H9 (cell line): ENCODE measurements around the gene SLC16A1. TPM values are rescaled to one million over a fixed set of nuclear protein-coding genes. Genes with fewer than 3 reads are reported as not detected.
A peak's percentile ranks its signal among the peaks of the same experiment; 100 is the strongest.

Experiments
- DNase-seq: peaks from one replicate; pipeline ENCODE4 v3.0.0-alpha.2; 2017
- H2AFZ ChIP-seq: one replicate; pipeline ENCODE4 v1.6.1; 2013; ENCODE audit warnings: mild to moderate bottlenecking, low read length, control low read depth, moderate library complexity
- H2AK5ac ChIP-seq: 2 replicates; pipeline ENCODE4 v1.6.1; 2013; ENCODE audit warnings: low read length, control low read depth, mixed read lengths; ENCODE audit not compliant: insufficient read length
- H2BK120ac ChIP-seq: one replicate; pipeline ENCODE4 v1.6.1; 2013; ENCODE audit warnings: low read depth, mild to moderate bottlenecking, low read length, control low read depth, inconsistent platforms; ENCODE audit not compliant: poor library complexity, severe bottlenecking
- H2BK12ac ChIP-seq: 2 replicates; pipeline ENCODE4 v1.6.1; 2013; ENCODE audit warnings: low read length, control low read depth, mixed read lengths, low read depth; ENCODE audit not compliant: insufficient read length
- H2BK15ac ChIP-seq: 2 replicates; pipeline ENCODE4 v1.6.1; 2013; ENCODE audit warnings: low read depth, low read length, control low read depth
- H2BK20ac ChIP-seq: one replicate; pipeline ENCODE4 v1.6.1; 2013; ENCODE audit warnings: low read depth, mild to moderate bottlenecking, low read length, control low read depth, inconsistent platforms; ENCODE audit not compliant: poor library complexity, severe bottlenecking
- H2BK5ac ChIP-seq: 2 replicates; pipeline ENCODE4 v1.6.1; 2013; ENCODE audit warnings: low read length, control low read depth, mixed read lengths; ENCODE audit not compliant: insufficient read length
- H3K14ac ChIP-seq: 2 replicates; pipeline ENCODE4 v1.6.1; 2013; ENCODE audit warnings: low read length, control low read depth; ENCODE audit not compliant: insufficient read depth
- H3K18ac ChIP-seq: 2 replicates; pipeline ENCODE4 v1.6.1; 2013; ENCODE audit warnings: low read depth, mild to moderate bottlenecking, mixed read lengths, low read length, control low read depth; ENCODE audit not compliant: insufficient read length
- H3K23ac ChIP-seq: 2 replicates; pipeline ENCODE4 v1.6.1; 2013; ENCODE audit warnings: low read length, control low read depth, mixed read lengths, low read depth; ENCODE audit not compliant: insufficient read length
- H3K23me2 ChIP-seq: 2 replicates; pipeline ENCODE4 v1.6.1; 2013; ENCODE audit warnings: low read depth, mild to moderate bottlenecking, mixed read lengths, low read length, control low read depth; ENCODE audit not compliant: insufficient read length, poor library complexity, severe bottlenecking
- H3K27ac ChIP-seq: 2 replicates; pipeline ENCODE4 v1.5.1; 2013; ENCODE audit warnings: low read length, control low read depth, mixed read lengths, low read depth; ENCODE audit not compliant: insufficient read length
- H3K27me3 ChIP-seq: 2 replicates; pipeline ENCODE4 v1.6.1; 2013; ENCODE audit warnings: low read length, control low read depth, inconsistent platforms; ENCODE audit not compliant: insufficient read depth
- H3K4ac ChIP-seq: 2 replicates; pipeline ENCODE4 v1.6.1; 2013; ENCODE audit warnings: low read depth, mild to moderate bottlenecking, control low read depth, inconsistent platforms, low read length, moderate library complexity
- H3K4me1 ChIP-seq: 2 replicates; pipeline ENCODE4 v1.6.1; 2013; ENCODE audit warnings: low read length, control low read depth, inconsistent platforms; ENCODE audit not compliant: insufficient read depth
- H3K4me2 ChIP-seq: 2 replicates; pipeline ENCODE4 v1.6.1; 2013; ENCODE audit warnings: low read length, control low read depth, mixed read lengths; ENCODE audit not compliant: insufficient read length, insufficient read depth
- H3K56ac ChIP-seq: 2 replicates; pipeline ENCODE4 v1.6.1; 2013; ENCODE audit warnings: low read depth, mild to moderate bottlenecking, mixed read lengths, low read length, control low read depth; ENCODE audit not compliant: insufficient read length
- H3K79me1 ChIP-seq: 2 replicates; pipeline ENCODE4 v1.6.1; 2013; ENCODE audit warnings: low read depth, mild to moderate bottlenecking, moderate library complexity, low read length, control low read depth, inconsistent platforms; ENCODE audit not compliant: insufficient read depth, poor library complexity, severe bottlenecking
- H3K79me2 ChIP-seq: 2 replicates; pipeline ENCODE4 v1.6.1; 2013; ENCODE audit warnings: low read length, control low read depth, inconsistent platforms; ENCODE audit not compliant: insufficient read depth
- H3K9ac ChIP-seq: 2 replicates; pipeline ENCODE4 v1.6.1; 2013; ENCODE audit warnings: low read length, control low read depth, mixed read lengths; ENCODE audit not compliant: insufficient read length; ENCODE audit errors: extremely low read depth
- H3K9me3 ChIP-seq: one replicate; pipeline ENCODE4 v1.6.1; 2013; ENCODE audit warnings: low read depth, low read length, inconsistent platforms; ENCODE audit not compliant: control insufficient read depth
- H3T11ph ChIP-seq: one replicate; pipeline ENCODE4 v1.6.1; 2013; ENCODE audit warnings: mild to moderate bottlenecking, low read length, control low read depth, inconsistent platforms
- H4K20me1 ChIP-seq: one replicate; pipeline ENCODE4 v1.6.1; 2013; ENCODE audit not compliant: control insufficient read depth, insufficient read length, insufficient read depth
- H4K5ac ChIP-seq: 2 replicates; pipeline ENCODE4 v1.6.1; 2013; ENCODE audit warnings: low read depth, mild to moderate bottlenecking, mixed read lengths, low read length, control low read depth; ENCODE audit not compliant: insufficient read length
- H4K8ac ChIP-seq: replicated peaks from 2 replicates; pipeline ENCODE4 v1.6.1; 2013; ENCODE audit warnings: low read length, control low read depth, mixed read lengths, low read depth; ENCODE audit not compliant: insufficient read length
- H4K91ac ChIP-seq: 2 replicates; pipeline ENCODE4 v1.6.1; 2013; ENCODE audit warnings: low read depth, mild to moderate bottlenecking, moderate library complexity, mixed read lengths, low read length, control low read depth; ENCODE audit not compliant: insufficient read length
- H3K27ac Mint-ChIP-seq, 3 experiments: 2 replicates in 2 of 3; 3 replicates in 1 of 3; pipeline ENCODE4 v1.8.0; 2020 to 2021; ENCODE audit warnings: mixed read lengths in 3 of 3, mild to moderate bottlenecking in 1 of 3, moderate library complexity in 1 of 3
- H3K27me3 Mint-ChIP-seq: 2 replicates; pipeline ENCODE4 v1.8.0; 2021; ENCODE audit warnings: low read depth, mild to moderate bottlenecking, moderate library complexity, mixed read lengths
- H3K36me3 Mint-ChIP-seq, 3 experiments: 2 replicates in 2 of 3; 3 replicates in 1 of 3; pipeline ENCODE4 v1.8.0; 2020 to 2021; ENCODE audit warnings: low read depth in 3 of 3, mixed read lengths in 3 of 3; ENCODE audit not compliant: insufficient read depth in 1 of 3
- H3K4me1 Mint-ChIP-seq, 2 experiments: 2 replicates each; pipeline ENCODE4 v1.8.0; 2020; ENCODE audit warnings: mixed read lengths in 2 of 2
- H3K4me3 Mint-ChIP-seq, 2 experiments: 2 replicates in 1 of 2; 3 replicates in 1 of 2; pipeline ENCODE4 v1.8.0; 2020 to 2021; ENCODE audit warnings: mild to moderate bottlenecking in 2 of 2, mixed read lengths in 2 of 2, moderate library complexity in 1 of 2
- H3K9me3 Mint-ChIP-seq, 2 experiments: 2 replicates in 1 of 2; 3 replicates in 1 of 2; pipeline ENCODE4 v1.8.0; 2020; ENCODE audit warnings: mild to moderate bottlenecking in 2 of 2, mixed read lengths in 2 of 2, moderate library complexity in 1 of 2
- CTCF ChIP-seq: fragments of 200-600 bp; sonication (generic); conservative IDR thresholded peaks from 3 replicates; pipeline ENCODE4 v1.8.0; 2021; ENCODE audit warnings: antibody characterized with exemption, mild to moderate bottlenecking
- WGBS: extraction: QIAGEN DNeasy Blood & Tissue Kit; methylation state at CpG from one replicate; pipeline ENCODE4 v1.1.7; 2013; ENCODE audit warnings: missing lambda C conversion rate, low lambda C conversion rate, mixed read lengths; ENCODE audit not compliant: insufficient read length; ENCODE audit errors: extremely low coverage; 5-methylcytosine and 5-hydroxymethylcytosine counted together
- total RNA-seq: library from RNA; stranded (reverse); gene quantifications from 2 replicates; pipeline ENCODE4 v1.2.1, GENCODE V29; 2021

The SLC16A1 gene
- total RNA-seq, 1 experiment from 2014 or later = 381 TPM

GRCh38 chr1:112997781-112998180, 41.8 kb upstream of the SLC16A1 start:
- Histone ChIP-seq H3K79me1 (no peaks in the 10 kb centered on the region), H3K23me2 (no peaks in the 10 kb centered on the region), H3K9me3 (no peaks in the 10 kb centered on the region), H4K91ac (no peak overlapping the region), H2AK5ac (no peak overlapping the region), H3K27ac (no peak overlapping the region), H3K18ac (no peak overlapping the region), H3K14ac (no peak overlapping the region; the same call in 1 of the 2 replicates), H2AFZ (no peak overlapping the region), H2BK120ac (no peak overlapping the region), H2BK5ac (no peak overlapping the region), H4K20me1 (no peaks in the 10 kb centered on the region), H3K27me3 (no peaks in the 10 kb centered on the region), H3K4me1 (peaks cover 2% of the 10 kb centered on the region; the same call in 1 of the 2 replicates), H3K4ac (no peak overlapping the region), H3K4me2 (no peak overlapping the region), H2BK15ac (no peak overlapping the region), H2BK20ac (no peak overlapping the region), H3T11ph (no peak overlapping the region), H3K23ac (no peak overlapping the region), H3K9ac (no peak overlapping the region), H4K8ac (no peak overlapping the region), H4K5ac (no peak overlapping the region), H2BK12ac (no peak overlapping the region), H3K79me2 (no peaks in the 10 kb centered on the region), H3K56ac (no peak overlapping the region)
- TF ChIP-seq CTCF = no peak
- peaks cover 6 to 17% (median 9%) of the 10 kb centered on the region in 3 experiments; a peak in 6 of 7 replicates for H3K36me3 Mint-ChIP-seq
- DNase-seq = no peak
- peaks cover 11 to 12% of the 10 kb centered on the region in 2 experiments for H3K4me1 Mint-ChIP-seq
- H3K9me3 Mint-ChIP-seq = peaks cover 2 to 3% of the 10 kb centered on the region in 2 experiments; a peak in 1 of 5 replicates
- peak overlapping the region in 1 of 3 experiments; percentile 21; a peak in 2 of 7 replicates for H3K27ac Mint-ChIP-seq
- H3K4me3 Mint-ChIP-seq = no peak overlapping the region
- no CpG with 5 or more reads among the region's 2 CpGs for WGBS
- H3K27me3 Mint-ChIP-seq = no peaks in the 10 kb centered on the region
